ENCODE measurements around the gene GDF10.

- TF ChIP-seq CTCF (IDR thresholded peaks at IDR 0.05) (no peak), POLR2A (IDR thresholded peaks at IDR 0.05) (no peak), EP300 (IDR thresholded peaks at IDR 0.05) (no peak), POLR2AphosphoS5 (IDR thresholded peaks at IDR 0.05) (no peak)
These were observed 21.9 kb upstream of the GDF10 start for GRCh38 chr10:47278152-47278473.
